H9 (cell line): ENCODE results near the gene RILPL1. TPM values are rescaled to one million over a fixed set of nuclear protein-coding genes. Genes with fewer than 3 reads are reported as not detected.

Experiments used
- DNase-seq: peaks from one replicate; pipeline ENCODE4 v3.0.0-alpha.2; 2017
- H2AFZ ChIP-seq: one replicate; pipeline ENCODE4 v1.6.1; 2013; ENCODE audit warnings: mild to moderate bottlenecking, low read length, control low read depth, moderate library complexity
- H2AK5ac ChIP-seq: 2 replicates; pipeline ENCODE4 v1.6.1; 2013; ENCODE audit warnings: low read length, control low read depth, mixed read lengths; ENCODE audit not compliant: insufficient read length
- H2BK120ac ChIP-seq: one replicate; pipeline ENCODE4 v1.6.1; 2013; ENCODE audit warnings: low read depth, mild to moderate bottlenecking, low read length, control low read depth, inconsistent platforms; ENCODE audit not compliant: poor library complexity, severe bottlenecking
- H2BK12ac ChIP-seq: 2 replicates; pipeline ENCODE4 v1.6.1; 2013; ENCODE audit warnings: low read length, control low read depth, mixed read lengths, low read depth; ENCODE audit not compliant: insufficient read length
- H2BK15ac ChIP-seq: 2 replicates; pipeline ENCODE4 v1.6.1; 2013; ENCODE audit warnings: low read depth, low read length, control low read depth
- H2BK20ac ChIP-seq: one replicate; pipeline ENCODE4 v1.6.1; 2013; ENCODE audit warnings: low read depth, mild to moderate bottlenecking, low read length, control low read depth, inconsistent platforms; ENCODE audit not compliant: poor library complexity, severe bottlenecking
- H2BK5ac ChIP-seq: 2 replicates; pipeline ENCODE4 v1.6.1; 2013; ENCODE audit warnings: low read length, control low read depth, mixed read lengths; ENCODE audit not compliant: insufficient read length
- H3K14ac ChIP-seq: 2 replicates; pipeline ENCODE4 v1.6.1; 2013; ENCODE audit warnings: low read length, control low read depth; ENCODE audit not compliant: insufficient read depth
- H3K18ac ChIP-seq: 2 replicates; pipeline ENCODE4 v1.6.1; 2013; ENCODE audit warnings: low read depth, mild to moderate bottlenecking, mixed read lengths, low read length, control low read depth; ENCODE audit not compliant: insufficient read length
- H3K23ac ChIP-seq: 2 replicates; pipeline ENCODE4 v1.6.1; 2013; ENCODE audit warnings: low read length, control low read depth, mixed read lengths, low read depth; ENCODE audit not compliant: insufficient read length
- H3K23me2 ChIP-seq: 2 replicates; pipeline ENCODE4 v1.6.1; 2013; ENCODE audit warnings: low read depth, mild to moderate bottlenecking, mixed read lengths, low read length, control low read depth; ENCODE audit not compliant: insufficient read length, poor library complexity, severe bottlenecking
- H3K27ac ChIP-seq: 2 replicates; pipeline ENCODE4 v1.5.1; 2013; ENCODE audit warnings: low read length, control low read depth, mixed read lengths, low read depth; ENCODE audit not compliant: insufficient read length
- H3K27me3 ChIP-seq: 2 replicates; pipeline ENCODE4 v1.6.1; 2013; ENCODE audit warnings: low read length, control low read depth, inconsistent platforms; ENCODE audit not compliant: insufficient read depth
- H3K4ac ChIP-seq: 2 replicates; pipeline ENCODE4 v1.6.1; 2013; ENCODE audit warnings: low read depth, mild to moderate bottlenecking, control low read depth, inconsistent platforms, low read length, moderate library complexity
- H3K4me1 ChIP-seq: 2 replicates; pipeline ENCODE4 v1.6.1; 2013; ENCODE audit warnings: low read length, control low read depth, inconsistent platforms; ENCODE audit not compliant: insufficient read depth
- H3K4me2 ChIP-seq: 2 replicates; pipeline ENCODE4 v1.6.1; 2013; ENCODE audit warnings: low read length, control low read depth, mixed read lengths; ENCODE audit not compliant: insufficient read length, insufficient read depth
- H3K56ac ChIP-seq: 2 replicates; pipeline ENCODE4 v1.6.1; 2013; ENCODE audit warnings: low read depth, mild to moderate bottlenecking, mixed read lengths, low read length, control low read depth; ENCODE audit not compliant: insufficient read length
- H3K79me1 ChIP-seq: 2 replicates; pipeline ENCODE4 v1.6.1; 2013; ENCODE audit warnings: low read depth, mild to moderate bottlenecking, moderate library complexity, low read length, control low read depth, inconsistent platforms; ENCODE audit not compliant: insufficient read depth, poor library complexity, severe bottlenecking
- H3K79me2 ChIP-seq: 2 replicates; pipeline ENCODE4 v1.6.1; 2013; ENCODE audit warnings: low read length, control low read depth, inconsistent platforms; ENCODE audit not compliant: insufficient read depth
- H3K9ac ChIP-seq: 2 replicates; pipeline ENCODE4 v1.6.1; 2013; ENCODE audit warnings: low read length, control low read depth, mixed read lengths; ENCODE audit not compliant: insufficient read length; ENCODE audit errors: extremely low read depth
- H3K9me3 ChIP-seq: one replicate; pipeline ENCODE4 v1.6.1; 2013; ENCODE audit warnings: low read depth, low read length, inconsistent platforms; ENCODE audit not compliant: control insufficient read depth
- H3T11ph ChIP-seq: one replicate; pipeline ENCODE4 v1.6.1; 2013; ENCODE audit warnings: mild to moderate bottlenecking, low read length, control low read depth, inconsistent platforms
- H4K20me1 ChIP-seq: one replicate; pipeline ENCODE4 v1.6.1; 2013; ENCODE audit not compliant: control insufficient read depth, insufficient read length, insufficient read depth
- H4K5ac ChIP-seq: 2 replicates; pipeline ENCODE4 v1.6.1; 2013; ENCODE audit warnings: low read depth, mild to moderate bottlenecking, mixed read lengths, low read length, control low read depth; ENCODE audit not compliant: insufficient read length
- H4K8ac ChIP-seq: replicated peaks from 2 replicates; pipeline ENCODE4 v1.6.1; 2013; ENCODE audit warnings: low read length, control low read depth, mixed read lengths, low read depth; ENCODE audit not compliant: insufficient read length
- H4K91ac ChIP-seq: 2 replicates; pipeline ENCODE4 v1.6.1; 2013; ENCODE audit warnings: low read depth, mild to moderate bottlenecking, moderate library complexity, mixed read lengths, low read length, control low read depth; ENCODE audit not compliant: insufficient read length
- H3K27ac Mint-ChIP-seq, 3 experiments: 2 replicates in 2 of 3; 3 replicates in 1 of 3; pipeline ENCODE4 v1.8.0; 2020 to 2021; ENCODE audit warnings: mixed read lengths in 3 of 3, mild to moderate bottlenecking in 1 of 3, moderate library complexity in 1 of 3
- H3K27me3 Mint-ChIP-seq: 2 replicates; pipeline ENCODE4 v1.8.0; 2021; ENCODE audit warnings: low read depth, mild to moderate bottlenecking, moderate library complexity, mixed read lengths
- H3K36me3 Mint-ChIP-seq, 3 experiments: 2 replicates in 2 of 3; 3 replicates in 1 of 3; pipeline ENCODE4 v1.8.0; 2020 to 2021; ENCODE audit warnings: low read depth in 3 of 3, mixed read lengths in 3 of 3; ENCODE audit not compliant: insufficient read depth in 1 of 3
- H3K4me1 Mint-ChIP-seq, 2 experiments: 2 replicates each; pipeline ENCODE4 v1.8.0; 2020; ENCODE audit warnings: mixed read lengths in 2 of 2
- H3K4me3 Mint-ChIP-seq, 2 experiments: 2 replicates in 1 of 2; 3 replicates in 1 of 2; pipeline ENCODE4 v1.8.0; 2020 to 2021; ENCODE audit warnings: mild to moderate bottlenecking in 2 of 2, mixed read lengths in 2 of 2, moderate library complexity in 1 of 2
- H3K9me3 Mint-ChIP-seq, 2 experiments: 2 replicates in 1 of 2; 3 replicates in 1 of 2; pipeline ENCODE4 v1.8.0; 2020; ENCODE audit warnings: mild to moderate bottlenecking in 2 of 2, mixed read lengths in 2 of 2, moderate library complexity in 1 of 2
- WGBS: extraction: QIAGEN DNeasy Blood & Tissue Kit; methylation state at CpG from one replicate; pipeline ENCODE4 v1.1.7; 2013; ENCODE audit warnings: missing lambda C conversion rate, low lambda C conversion rate, mixed read lengths; ENCODE audit not compliant: insufficient read length; ENCODE audit errors: extremely low coverage; 5-methylcytosine and 5-hydroxymethylcytosine counted together
- total RNA-seq: library from RNA; stranded (reverse); gene quantifications from 2 replicates; pipeline ENCODE4 v1.2.1, GENCODE V29; 2021
- TF ChIP-seq, protein P1 (sequence below): fragments of 200-600 bp; sonication (generic); conservative IDR thresholded peaks from 3 replicates; pipeline ENCODE4 v1.8.0; 2021; ENCODE audit warnings: antibody characterized with exemption, mild to moderate bottlenecking

The RILPL1 gene
- total RNA-seq, 1 experiment from 2014 or later, result 8.1 TPM

DNA sequence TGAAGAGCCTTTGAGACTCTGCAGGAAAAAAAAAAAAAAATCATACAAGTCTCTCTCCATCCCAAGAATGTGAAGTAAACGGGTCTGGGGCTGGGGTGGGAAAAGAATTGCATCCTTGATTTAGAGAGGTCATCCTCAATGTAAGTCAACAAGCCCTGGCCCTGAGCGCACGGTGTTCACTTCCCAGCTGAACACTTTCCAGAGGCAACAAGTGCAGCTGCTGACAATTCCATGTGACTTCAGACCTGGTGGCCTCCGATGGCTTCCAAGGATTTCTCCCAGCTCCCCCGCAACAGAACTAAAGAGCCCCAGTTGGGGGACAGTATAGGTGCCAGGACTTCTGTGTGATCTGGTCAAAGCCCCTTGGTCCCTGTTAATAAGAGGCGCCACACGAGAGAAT lies 2.4 kb downstream of the RILPL1 start:
- Histone ChIP-seq H3K79me1 (no peaks in the 10 kb centered on the region), H2AFZ (no peak overlapping the region), H4K5ac (no peak overlapping the region), H3K27ac (no peak overlapping the region), H3K4ac (no peak overlapping the region), H3K27me3 (no peaks in the 10 kb centered on the region), H3K23ac (no peak overlapping the region), H4K8ac (no peak overlapping the region), H2BK15ac (no peak overlapping the region), H3K79me2 (no peaks in the 10 kb centered on the region), H4K91ac (no peak overlapping the region), H2BK5ac (no peak overlapping the region), H3K9ac (no peak overlapping the region), H3K4me1 (no peaks in the 10 kb centered on the region), H2AK5ac (no peak overlapping the region), H3K18ac (no peak overlapping the region), H2BK20ac (no peak overlapping the region), H2BK120ac (no peak overlapping the region), H3K4me2 (no peak overlapping the region), H3K23me2 (peaks cover 4% of the 10 kb centered on the region), H4K20me1 (no peaks in the 10 kb centered on the region), H3K14ac (no peak overlapping the region), H3K9me3 (no peaks in the 10 kb centered on the region), H3T11ph (no peak overlapping the region), H3K56ac (no peak overlapping the region), H2BK12ac (no peak overlapping the region)
- no peak for DNase-seq
- no CpG with 5 or more reads among the region's 7 CpGs for WGBS
- Mint-ChIP-seq H3K4me3 (no peak overlapping the region), H3K9me3 (no peaks in the 10 kb centered on the region; a peak in 1 of 5 replicates), H3K36me3 (peaks cover 6 to 22% (median 17%) of the 10 kb centered on the region in 3 experiments; a peak in 6 of 7 replicates), H3K4me1 (peaks cover 4 to 12% of the 10 kb centered on the region in 2 experiments), H3K27me3 (peaks cover 22% of the 10 kb centered on the region), H3K27ac (no peak overlapping the region)
- TF ChIP-seq, protein P1, sequence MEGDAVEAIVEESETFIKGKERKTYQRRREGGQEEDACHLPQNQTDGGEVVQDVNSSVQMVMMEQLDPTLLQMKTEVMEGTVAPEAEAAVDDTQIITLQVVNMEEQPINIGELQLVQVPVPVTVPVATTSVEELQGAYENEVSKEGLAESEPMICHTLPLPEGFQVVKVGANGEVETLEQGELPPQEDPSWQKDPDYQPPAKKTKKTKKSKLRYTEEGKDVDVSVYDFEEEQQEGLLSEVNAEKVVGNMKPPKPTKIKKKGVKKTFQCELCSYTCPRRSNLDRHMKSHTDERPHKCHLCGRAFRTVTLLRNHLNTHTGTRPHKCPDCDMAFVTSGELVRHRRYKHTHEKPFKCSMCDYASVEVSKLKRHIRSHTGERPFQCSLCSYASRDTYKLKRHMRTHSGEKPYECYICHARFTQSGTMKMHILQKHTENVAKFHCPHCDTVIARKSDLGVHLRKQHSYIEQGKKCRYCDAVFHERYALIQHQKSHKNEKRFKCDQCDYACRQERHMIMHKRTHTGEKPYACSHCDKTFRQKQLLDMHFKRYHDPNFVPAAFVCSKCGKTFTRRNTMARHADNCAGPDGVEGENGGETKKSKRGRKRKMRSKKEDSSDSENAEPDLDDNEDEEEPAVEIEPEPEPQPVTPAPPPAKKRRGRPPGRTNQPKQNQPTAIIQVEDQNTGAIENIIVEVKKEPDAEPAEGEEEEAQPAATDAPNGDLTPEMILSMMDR, result no peak
